Transverse colon (tissue), 4 donors: Measurements from ENCODE around the gene DACT2.

Experiments
- CTCF ChIP-seq, 5 experiments: fragments of 200-600 bp in 3 of 5; fragments of 450-650 bp in 2 of 5; sonication (generic) in 3 of 5; IDR thresholded peaks; 1 replicate in 2 of 5; 2 replicates in 3 of 5; pipeline ENCODE4 v1.5.1; 2016 to 2017; ENCODE audit warnings: antibody characterized with exemption in 5 of 5, inconsistent platforms in 3 of 5, mild to moderate bottlenecking in 2 of 5, moderate library complexity in 1 of 5
- EP300 ChIP-seq: sonication (generic); formaldehyde crosslinking; IDR thresholded peaks from one replicate; pipeline ENCODE4 v1.6.1; 2017; ENCODE audit warnings: antibody characterized with exemption, low read depth
- POLR2A ChIP-seq: fragments of 450-650 bp; IDR thresholded peaks from one replicate; pipeline ENCODE4 v1.6.1; 2016; ENCODE audit warnings: antibody characterized with exemption, mild to moderate bottlenecking, moderate library complexity
- POLR2AphosphoS5 ChIP-seq, 3 donors: sonication (generic); formaldehyde crosslinking; IDR thresholded peaks; one replicate each; pipeline ENCODE4 v1.6.1; 2016; ENCODE audit warnings: antibody characterized with exemption in 3 of 3

DNA sequence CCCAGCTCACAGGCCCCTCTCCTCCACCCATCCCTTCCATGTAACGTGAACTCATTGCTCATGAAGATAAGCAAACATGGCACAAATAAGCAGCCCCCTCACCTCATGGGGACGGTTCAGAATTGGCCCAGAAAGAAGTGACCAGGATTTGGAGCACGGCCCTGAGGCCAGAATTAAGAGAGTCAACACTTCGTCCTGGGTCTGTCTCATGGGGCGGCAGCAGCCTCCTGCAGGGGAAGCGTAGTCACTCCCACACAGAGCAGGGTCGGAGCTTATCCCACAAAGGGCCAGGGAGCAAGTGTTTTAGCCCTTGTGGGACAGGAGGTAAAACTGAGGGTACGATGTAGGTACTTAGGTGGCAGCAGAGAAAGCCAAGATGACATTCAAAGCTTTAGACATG is 28.6 kb upstream of the DACT2 start:
- no peak for TF ChIP-seq CTCF (IDR thresholded peaks at IDR 0.05)
- TF ChIP-seq POLR2AphosphoS5 (IDR thresholded peaks at IDR 0.05), result no peak
- TF ChIP-seq POLR2A, result no peak
- TF ChIP-seq EP300, result no peak
